HCT116 (cell line): ENCODE results near the gene PLCD4. TPM values are rescaled to one million over a fixed set of nuclear protein-coding genes. Genes with fewer than 3 reads are reported as not detected.

Source experiments
- ATAC-seq: fragments of 200-7000 bp; cut with Tn5 transposase; 2 replicates; pipeline ENCODE4 v1.9.1; 2020; ENCODE audit warnings: mild to moderate bottlenecking, moderate library complexity
- BruUV-seq: library from RNA; stranded (reverse); fragments of 400-500 nt; replicated peaks from 2 replicates; lab custom pipeline; 2021; lab: Mats Ljungman, UMichigan
- CTCF ChIA-PET: fragments of 300-600 bp; sonication (Branson Sonifier 250); formaldehyde crosslinking; loops from one replicate; lab custom pipeline; 2021; ENCODE audit warnings: antibody characterized with exemption; lab: Charles Lee
- POLR2A ChIA-PET: fragments of 300-600, 350-600 bp; sonication (Branson Sonifier 250); formaldehyde crosslinking; loops from one replicate; lab custom pipeline; 2021; ENCODE audit warnings: antibody characterized with exemption; lab: Charles Lee
- RAD21 ChIA-PET, 2 experiments: fragments of 300-600 bp; sonication (Branson Sonifier 250); formaldehyde crosslinking; loops; one replicate each; lab custom pipeline; 2023; ENCODE audit warnings: low total read pairs in 2 of 2; ENCODE audit not compliant: uncharacterized antibody in 2 of 2, unreplicated experiment in 2 of 2, low non-redundant PET in 1 of 2; lab: Charles Lee
- DNase-seq: peaks from one replicate; pipeline ENCODE4 v3.0.0-alpha.2; 2010; ENCODE audit warnings: low read depth, low spot score
- H2AFZ ChIP-seq: fragments of 200-600 bp; shearing (Covaris generic), sonication (generic); 2 replicates; pipeline ENCODE4 v1.6.1; 2017; ENCODE audit warnings: low read depth, mixed run types, mixed read lengths, antibody characterized with exemption, low read length; ENCODE audit not compliant: poor library complexity, severe bottlenecking
- H3K27ac ChIP-seq: 2 replicates; pipeline ENCODE4 v1.5.1; 2012; ENCODE audit warnings: low read depth, low read length
- H3K27me3 ChIP-seq: fragments of 200-600 bp; sonication (generic); 2 replicates; pipeline ENCODE4 v1.6.1; 2016; ENCODE audit warnings: mixed run types, low read length, mixed read lengths; ENCODE audit not compliant: insufficient read depth
- H3K36me3 ChIP-seq, 2 experiments: fragments of 200-500 bp in 1 of 2; fragments of 200-600 bp in 1 of 2; sonication (Bioruptor generic) in 1 of 2; sonication (generic) in 1 of 2; 2 replicates each; pipeline versions ENCODE4 v1.5.1 to v1.6.1; 2014 to 2016; ENCODE audit warnings: low read length in 2 of 2, inconsistent platforms in 1 of 2, mixed read lengths in 1 of 2, mixed run types in 1 of 2; ENCODE audit not compliant: insufficient read depth in 2 of 2, control insufficient read depth in 1 of 2
- H3K4me1 ChIP-seq, 2 experiments: fragments of 200-600 bp in 1 of 2; sonication (generic) in 1 of 2; 2 replicates each; pipeline versions ENCODE4 v1.5.1 to v1.6.1; 2012 to 2017; ENCODE audit warnings: low read length in 2 of 2, inconsistent platforms in 1 of 2, mild to moderate bottlenecking in 1 of 2, mixed read lengths in 1 of 2, mixed run types in 1 of 2, moderate library complexity in 1 of 2; ENCODE audit not compliant: insufficient read depth in 2 of 2, control insufficient read depth in 1 of 2
- H3K4me2 ChIP-seq: fragments of 200-600 bp; sonication (generic); 2 replicates; pipeline ENCODE4 v1.6.1; 2017; ENCODE audit warnings: mixed run types, low read length, mixed read lengths
- H3K4me3 ChIP-seq, 2 experiments: fragments of 200-600 bp in 1 of 2; sonication (generic) in 1 of 2; replicated peaks in 1 of 2; 2 replicates each; pipeline ENCODE4 v1.5.1; 2011 to 2016; ENCODE audit warnings: low read length in 2 of 2, control low read depth in 1 of 2, low read depth in 1 of 2, mild to moderate bottlenecking in 1 of 2, mixed read lengths in 1 of 2, mixed run types in 1 of 2
- H3K79me2 ChIP-seq: fragments of 200-600 bp; sonication (generic); 2 replicates; pipeline ENCODE4 v1.6.1; 2017; ENCODE audit warnings: mild to moderate bottlenecking, mixed run types, low read length, moderate library complexity, mixed read lengths; ENCODE audit not compliant: insufficient read depth
- H3K9ac ChIP-seq: fragments of 200-600 bp; sonication (generic); 2 replicates; pipeline ENCODE4 v1.6.1; 2016; ENCODE audit warnings: low read length, mixed read lengths
- H3K9me2 ChIP-seq: fragments of 200-600 bp; sonication (generic), shearing (Covaris generic); 2 replicates; pipeline ENCODE4 v1.6.1; 2017; ENCODE audit warnings: mixed run types, mild to moderate bottlenecking, moderate library complexity; ENCODE audit not compliant: insufficient read depth
- H3K9me3 ChIP-seq, 2 experiments: fragments of 200-500 bp in 1 of 2; fragments of 200-600 bp in 1 of 2; sonication (Bioruptor generic) in 1 of 2; sonication (generic) in 1 of 2; 2 replicates each; pipeline ENCODE4 v1.6.1; 2014 to 2017; ENCODE audit warnings: low read length in 2 of 2, mixed read lengths in 2 of 2, inconsistent platforms in 1 of 2, low read depth in 1 of 2, mild to moderate bottlenecking in 1 of 2, mixed run types in 1 of 2, moderate library complexity in 1 of 2; ENCODE audit not compliant: control insufficient read depth in 1 of 2, insufficient read depth in 1 of 2
- H4K20me1 ChIP-seq: fragments of 200-600 bp; sonication (generic), shearing (Covaris generic); 2 replicates; pipeline ENCODE4 v1.6.1; 2017; ENCODE audit warnings: mixed run types, mild to moderate bottlenecking, moderate library complexity; ENCODE audit not compliant: insufficient read depth
- CTCF ChIP-seq, 3 experiments: fragments of 200-600 bp in 1 of 3; sonication (generic) in 1 of 3; IDR thresholded peaks in 2 of 3; conservative IDR thresholded peaks in 1 of 3; 2 replicates each; pipeline ENCODE4 v1.5.1; 2012 to 2017; ENCODE audit warnings: low read depth in 2 of 3, low read length in 2 of 3, antibody characterized with exemption in 1 of 3, borderline replicate concordance in 1 of 3, control low read depth in 1 of 3, mild to moderate bottlenecking in 1 of 3, mixed read lengths in 1 of 3, mixed run types in 1 of 3, moderate library complexity in 1 of 3; ENCODE audit not compliant: insufficient read depth in 1 of 3
- EZH2phosphoT487 ChIP-seq: fragments of 200-600 bp; IDR thresholded peaks from 2 replicates; pipeline ENCODE4 v1.6.1; 2018; ENCODE audit warnings: antibody characterized with exemption, borderline replicate concordance
- MAX ChIP-seq: IDR thresholded peaks from 2 replicates; pipeline ENCODE4 v1.6.1; 2012
- POLR2AphosphoS5 ChIP-seq: IDR thresholded peaks from 2 replicates; pipeline ENCODE4 v1.6.1; 2011; ENCODE audit warnings: mild to moderate bottlenecking, low read depth, low read length, moderate library complexity
- RAD21 ChIP-seq: IDR thresholded peaks from 2 replicates; pipeline ENCODE4 v1.6.1; 2012; ENCODE audit warnings: low read depth, mild to moderate bottlenecking
- SRF ChIP-seq: IDR thresholded peaks from 2 replicates; pipeline ENCODE4 v1.6.1; 2012; ENCODE audit warnings: low read depth
- YY1 ChIP-seq: IDR thresholded peaks from 2 replicates; pipeline ENCODE4 v1.6.1; 2011; ENCODE audit warnings: low read length, low read depth, moderate library complexity, mild to moderate bottlenecking; ENCODE audit not compliant: insufficient replicate concordance; ENCODE audit errors: extremely low read depth
- ZFX ChIP-seq: fragments of 450-650 bp; IDR thresholded peaks from 2 replicates; pipeline ENCODE4 v1.6.1; 2017
- intact Hi-C: fragments of 100-400 bp; cut with micrococcal nuclease; formaldehyde crosslinking; loops from 2 replicates; pipeline ENCODE4 v1.10.0; 2022
- total RNA-seq: library from RNA; stranded (reverse); gene quantifications from one replicate; pipeline ENCODE4 v1.2.1, GENCODE V29; 2021; ENCODE audit not compliant: unreplicated experiment
- TF ChIP-seq, protein P1 (sequence below): IDR thresholded peaks from 2 replicates; pipeline ENCODE4 v1.6.1; 2012

Gene PLCD4
- total RNA-seq, 1 experiment from 2014 or later, result 0.64 TPM

DNA sequence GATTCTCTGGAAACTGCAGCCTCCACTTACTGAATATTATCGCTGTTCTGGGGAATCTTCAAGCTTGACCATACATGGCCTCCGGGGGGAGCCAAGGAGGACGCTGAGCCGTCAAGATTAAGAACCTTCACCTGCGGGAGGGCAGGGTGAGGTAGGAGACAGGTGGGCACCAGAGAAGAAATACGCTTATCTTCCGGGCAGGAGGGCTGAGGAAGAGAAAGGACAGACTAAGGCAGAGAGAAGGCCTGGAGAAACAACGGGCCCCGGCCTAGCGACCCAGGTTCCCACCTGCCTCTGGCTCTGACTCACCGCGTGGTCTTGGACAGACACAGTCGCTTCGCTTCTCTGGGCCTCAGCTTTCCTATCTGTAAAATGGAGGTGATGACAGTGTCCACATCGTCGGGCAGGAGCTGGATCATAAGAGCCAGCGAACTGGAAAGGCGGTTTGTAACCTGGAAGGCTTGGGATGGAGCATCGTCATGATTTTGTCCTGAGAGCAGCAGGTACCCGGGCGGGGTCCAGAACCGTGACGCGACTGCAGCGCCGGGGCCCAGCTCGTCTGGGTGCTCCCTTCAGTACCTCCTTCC, 51.1 kb downstream of the PLCD4 start:
- H3K36me3 ChIP-seq, result peaks cover 25 to 50% of the 10 kb centered on the region in 2 experiments
- H3K4me2 ChIP-seq, result peak overlapping the region; percentile 96
- CTCF ChIA-PET, result interaction anchor here (0.8 to 3.1 kb wide), 10 partner anchors 9 to 301 kb away, joined by 3 to 71 read pairs (median 6); partner anchors contain the start of genes RNF25, STK36 and TTLL4
- peak overlapping the region; percentile 87 for H3K9ac ChIP-seq
- H3K4me3 ChIP-seq, result peak overlapping the region; percentile 88 to 96
- RAD21 ChIA-PET, result interaction anchor here (0.6 to 2.6 kb wide), 7 partner anchors 13 to 190 kb away, joined by 3 to 9 read pairs (median 5); partner anchors contain the start of genes RNF25 (in 1 of the 2) and STK36 (in 1 of the 2)
- no peaks in the 10 kb centered on the region for H3K9me2 ChIP-seq
- TF ChIP-seq EZH2phosphoT487, result no peak
- TF ChIP-seq CTCF (IDR thresholded peaks at IDR 0.05 in 2 of 3, conservative IDR thresholded peaks at IDR 0.05 in 1 of 3; ENCODE audit: borderline replicate concordance in 1 of 3, insufficient read depth in 1 of 3, low read depth in 2 of 3, low read length in 2 of 3), result peak; percentile 58 to 89 (median 62)
- TF ChIP-seq, protein P1, sequence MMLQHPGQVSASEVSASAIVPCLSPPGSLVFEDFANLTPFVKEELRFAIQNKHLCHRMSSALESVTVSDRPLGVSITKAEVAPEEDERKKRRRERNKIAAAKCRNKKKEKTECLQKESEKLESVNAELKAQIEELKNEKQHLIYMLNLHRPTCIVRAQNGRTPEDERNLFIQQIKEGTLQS, result no peak
- peak; percentile 62; the same call in 1 of the 2 replicates for TF ChIP-seq SRF
- TF ChIP-seq YY1, result no peak
- TF ChIP-seq POLR2AphosphoS5, result no peak
- TF ChIP-seq ZFX, result peak; percentile 78; the same call in 1 of the 2 replicates
- TF ChIP-seq RAD21, result peak; percentile 57
- peak; percentile 47; the same call in 1 of the 2 replicates for TF ChIP-seq MAX
- TF ChIP-seq, all 23 proteins: peak for 5
- TSS peak; percentile 76 for BruUV-seq
- intact Hi-C loops, result loop anchor here (1.0 kb wide), 2 partner anchors 29 to 189 kb away; no protein-coding TSS in a partner anchor
- Histone ChIP-seq H3K9me3 (no peaks in the 10 kb centered on the region), H3K27me3 (no peaks in the 10 kb centered on the region), H3K4me1 (peaks cover 0 to 19% of the 10 kb centered on the region in 2 experiments; a peak in 2 of 4 replicates), H4K20me1 (no peaks in the 10 kb centered on the region; the same call in 1 of the 2 replicates), H3K27ac (peak overlapping the region; percentile 70), H2AFZ (peak overlapping the region; percentile 42), H3K79me2 (peaks cover 62% of the 10 kb centered on the region)
- peak; percentile 66 for DNase-seq
- peak; percentile 69 for ATAC-seq
- POLR2A ChIA-PET, result interaction anchor here (0.9 to 2.9 kb wide), 4 partner anchors 13 to 189 kb away, joined by 3 to 20 read pairs (median 3); partner anchors contain the start of genes RNF25 and STK36
